Smooth muscle cell (in vitro differentiated cells): Measurements from ENCODE around the gene VAC14. TPM values are rescaled to one million over a fixed set of nuclear protein-coding genes. Genes with fewer than 3 reads are reported as not detected.

Experiments used
- DNase-seq: peaks from one replicate; lab custom pipeline; 2025; ENCODE audit not compliant: unreplicated experiment; lab: John Stamatoyannopoulos, UW
- H2AFZ ChIP-seq: fragments of 200-600 bp; sonication (generic); 2 replicates; pipeline ENCODE4 v1.6.0; 2016; ENCODE audit warnings: antibody characterized with exemption, low read depth, mild to moderate bottlenecking
- H3F3A ChIP-seq: fragments of 200-600 bp; sonication (generic); 2 replicates; pipeline ENCODE4 v1.6.0; 2017; ENCODE audit warnings: antibody characterized with exemption, low read depth
- H3K27ac ChIP-seq: fragments of 200-600 bp; sonication (generic); 2 replicates; pipeline ENCODE4 v1.5.1; 2016; ENCODE audit warnings: low read depth, mild to moderate bottlenecking
- H3K27me3 ChIP-seq: fragments of 200-600 bp; sonication (generic); 2 replicates; pipeline ENCODE4 v1.6.1; 2016; ENCODE audit warnings: low read depth, mild to moderate bottlenecking
- H3K36me3 ChIP-seq: fragments of 200-600 bp; sonication (generic); 2 replicates; pipeline ENCODE4 v1.5.1; 2016; ENCODE audit warnings: low read depth
- H3K4me1 ChIP-seq: fragments of 200-600 bp; sonication (generic); 2 replicates; pipeline ENCODE4 v1.5.1; 2016; ENCODE audit warnings: low read depth
- H3K4me2 ChIP-seq: fragments of 200-600 bp; sonication (generic); 2 replicates; pipeline ENCODE4 v1.6.0; 2016; ENCODE audit warnings: mild to moderate bottlenecking
- H3K4me3 ChIP-seq: fragments of 200-600 bp; sonication (generic); 2 replicates; pipeline ENCODE4 v1.5.1; 2016; ENCODE audit warnings: mild to moderate bottlenecking
- H3K79me2 ChIP-seq: fragments of 200-600 bp; sonication (generic); 2 replicates; pipeline ENCODE4 v1.6.0; 2016; ENCODE audit warnings: low read depth, mild to moderate bottlenecking
- H3K9ac ChIP-seq: fragments of 200-600 bp; sonication (generic); 2 replicates; pipeline ENCODE4 v1.6.0; 2016; ENCODE audit warnings: low read depth
- H3K9me3 ChIP-seq: fragments of 200-600 bp; sonication (generic); replicated peaks from 2 replicates; pipeline ENCODE4 v1.5.1; 2016; ENCODE audit warnings: low read depth
- H4K20me1 ChIP-seq: fragments of 200-600 bp; sonication (generic); 2 replicates; pipeline ENCODE4 v1.6.0; 2016; ENCODE audit warnings: low read depth
- CTCF ChIP-seq: fragments of 200-600 bp; sonication (generic); IDR thresholded peaks from 2 replicates; pipeline ENCODE4 v1.5.1; 2017; ENCODE audit warnings: borderline replicate concordance, mild to moderate bottlenecking, antibody characterized with exemption; ENCODE audit not compliant: insufficient read depth, poor library complexity, severe bottlenecking
- WGBS: methylation state at CpG from one replicate; pipeline ENCODE4 v1.1.7; 2016; ENCODE audit warnings: low lambda C conversion rate; 5-methylcytosine and 5-hydroxymethylcytosine counted together
- polyA plus RNA-seq: library from polyadenylated mRNA; unstranded; fragments of >200 nt; fragmentation: Nextera tagmentation; extraction: Ambion mirVana; gene quantifications from 2 replicates; pipeline ENCODE4 v1.2.1, GENCODE V29; 2016
- total RNA-seq: library from RNA; depleted of rRNA; stranded (reverse); fragments of >200 nt; gene quantifications from 2 replicates; pipeline ENCODE4 v1.2.3, GENCODE V29; 2014

Gene VAC14
- total and polyA plus RNA-seq, 2 experiments from 2014 or later = 27.9 to 52.3 TPM

GRCh38 chr16:70656065-70656711, 144.8 kb downstream of the VAC14 start:
- Histone ChIP-seq H3K9ac (no peak overlapping the region), H3K4me1 (no peaks in the 10 kb centered on the region), H3K9me3 (no peaks in the 10 kb centered on the region), H3K79me2 (no peaks in the 10 kb centered on the region), H3K36me3 (no peaks in the 10 kb centered on the region), H3F3A (no peaks in the 10 kb centered on the region), H3K4me2 (no peak overlapping the region), H3K27ac (no peak overlapping the region), H2AFZ (no peak overlapping the region), H4K20me1 (no peaks in the 10 kb centered on the region), H3K4me3 (no peak overlapping the region), H3K27me3 (no peaks in the 10 kb centered on the region)
- WGBS = 91% methylated on average over 8 of the region's 8 CpGs
- no peak for TF ChIP-seq CTCF
- DNase-seq = no peak

GRCh38 chr16:70653809-70654771, 146.9 kb downstream of the VAC14 start:
- no peaks in the 10 kb centered on the region for H3K9me3 ChIP-seq
- no peaks in the 10 kb centered on the region for H3K4me1 ChIP-seq
- TF ChIP-seq CTCF = peak; percentile 90
- peak; percentile 73 for DNase-seq
- H3K4me2 ChIP-seq = peak overlapping the region; percentile 73
- H3K4me3 ChIP-seq = peak overlapping the region; percentile 28
- H3K36me3 ChIP-seq = no peaks in the 10 kb centered on the region
- peak overlapping the region; percentile 67 for H2AFZ ChIP-seq
- no peaks in the 10 kb centered on the region for H3K27me3 ChIP-seq
- no peaks in the 10 kb centered on the region for H4K20me1 ChIP-seq
- no peaks in the 10 kb centered on the region for H3K79me2 ChIP-seq
- H3F3A ChIP-seq = no peaks in the 10 kb centered on the region
- 54% methylated on average over 33 of the region's 35 CpGs for WGBS
- H3K27ac ChIP-seq = no peak overlapping the region
- H3K9ac ChIP-seq = no peak overlapping the region

DNA sequence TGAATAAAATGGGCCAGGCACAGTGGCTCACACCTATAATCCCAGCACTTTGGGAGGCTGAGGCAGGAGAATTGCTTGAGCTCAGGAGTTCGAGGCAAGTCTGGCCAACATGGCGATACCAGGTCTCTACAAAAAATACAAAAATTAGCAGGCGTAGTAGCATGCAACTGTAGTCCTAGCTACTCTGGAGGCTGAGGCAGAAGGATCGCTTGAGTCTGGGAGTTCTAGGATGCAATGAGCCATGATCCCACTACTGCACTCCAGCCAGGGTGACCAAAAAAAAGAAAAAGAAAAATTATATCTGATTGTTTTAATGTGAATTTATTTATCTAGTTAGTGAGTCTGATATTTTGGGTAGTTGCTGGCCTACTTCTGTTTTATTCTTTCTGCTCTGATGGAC, 147.6 kb downstream of the VAC14 start:
- Histone ChIP-seq H3K27me3 (no peaks in the 10 kb centered on the region), H3K9me3 (no peaks in the 10 kb centered on the region), H3K9ac (no peak overlapping the region), H3K79me2 (no peaks in the 10 kb centered on the region), H3K27ac (no peak overlapping the region), H3K4me2 (no peak overlapping the region), H2AFZ (no peak overlapping the region), H3F3A (no peaks in the 10 kb centered on the region), H3K4me1 (no peaks in the 10 kb centered on the region), H3K36me3 (no peaks in the 10 kb centered on the region), H3K4me3 (no peak overlapping the region), H4K20me1 (no peaks in the 10 kb centered on the region)
- WGBS = 92% methylated on average over 4 of the region's 4 CpGs
- DNase-seq = no peak
- TF ChIP-seq CTCF = no peak
